Measurements from ENCODE around the gene GRM1.

GRM1 gene

DNA sequence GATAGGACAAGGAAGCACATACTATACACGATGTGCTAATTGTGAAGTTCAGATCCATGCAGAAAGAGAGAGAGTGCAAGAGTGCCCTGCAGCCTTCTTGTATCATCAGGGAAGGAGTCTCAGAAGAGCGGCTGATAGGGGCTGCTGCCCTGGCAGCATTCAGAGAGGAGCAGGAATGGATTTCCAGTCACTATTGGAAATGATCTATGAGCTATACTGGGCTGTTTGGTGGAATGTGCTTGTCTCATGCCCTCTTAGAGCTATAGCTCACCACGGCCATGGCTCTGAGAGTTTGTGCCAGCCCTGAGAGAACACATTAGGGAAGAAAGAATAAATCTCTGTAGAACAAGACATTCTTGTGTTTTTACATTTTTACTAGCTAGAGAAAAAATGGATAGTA is 302.2 kb downstream of the GRM1 start:
- DNase-seq (ENCODE audit: low spot score): no peak

DNA sequence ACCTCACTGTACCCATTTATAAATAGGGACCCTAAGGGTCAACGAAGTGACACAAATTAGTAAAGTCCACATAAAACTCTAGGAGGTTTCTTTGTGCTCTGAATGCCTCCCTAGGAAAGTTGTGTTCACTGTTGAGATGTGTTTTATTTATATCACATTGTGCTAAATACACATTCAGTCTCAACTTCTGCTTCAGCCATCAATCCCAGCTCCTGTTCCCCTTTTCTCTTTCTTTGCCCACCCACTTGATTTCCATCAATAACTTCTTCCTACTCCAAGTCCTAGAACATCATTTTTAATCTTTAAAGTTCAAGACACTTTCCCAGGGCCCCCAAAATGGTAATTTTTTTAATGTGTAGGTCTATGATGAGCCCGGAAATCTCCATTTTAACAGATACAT is 306.5 kb downstream of the GRM1 start:
- DNase-seq (ENCODE audit: low spot score): no peak

- DNase-seq (ENCODE audit: low spot score): no peak
Measured at GRCh38 chr6:146336191-146336590, 307.3 kb downstream of the GRM1 start.

DNA sequence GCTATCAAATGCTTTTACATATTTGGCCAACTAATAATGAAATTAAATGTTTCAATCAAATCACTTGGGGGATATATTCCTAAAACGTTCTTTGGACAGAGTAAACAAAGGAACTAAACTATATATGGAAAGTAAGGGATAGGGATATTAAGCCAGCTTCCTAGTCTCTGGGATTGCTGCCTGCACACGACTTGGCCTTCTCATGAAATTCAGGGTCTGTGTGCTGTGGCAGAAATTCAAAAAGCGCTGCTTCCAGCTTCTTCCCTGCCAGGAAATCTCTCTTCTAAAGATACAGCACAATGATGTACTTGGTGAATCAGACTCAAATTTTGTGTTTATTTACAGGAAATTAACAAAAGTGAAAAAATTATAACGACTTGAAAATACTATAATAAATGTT is 308.5 kb downstream of the GRM1 start:
- DNase-seq (ENCODE audit: low spot score): no peak

DNA sequence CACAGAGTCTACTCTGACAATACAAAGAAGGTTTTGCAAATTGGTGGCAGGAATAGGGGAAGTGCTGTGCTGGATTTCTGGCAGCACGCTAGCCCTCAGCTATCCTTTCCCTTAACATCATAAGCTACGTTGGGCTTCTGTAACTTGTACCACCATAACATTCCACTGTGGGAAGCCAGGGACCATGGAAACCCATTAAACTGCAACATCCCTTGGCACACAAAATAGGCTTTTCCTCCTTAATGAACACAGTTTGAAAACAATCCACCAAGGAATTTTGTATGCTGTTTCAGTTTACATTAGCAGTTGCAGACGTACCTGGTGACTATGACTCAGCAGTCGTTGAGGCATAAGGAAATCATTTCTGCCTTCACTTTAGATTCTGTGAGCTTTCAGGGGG is 310.9 kb downstream of the GRM1 start:
- DNase-seq (ENCODE audit: low spot score): no peak

DNA sequence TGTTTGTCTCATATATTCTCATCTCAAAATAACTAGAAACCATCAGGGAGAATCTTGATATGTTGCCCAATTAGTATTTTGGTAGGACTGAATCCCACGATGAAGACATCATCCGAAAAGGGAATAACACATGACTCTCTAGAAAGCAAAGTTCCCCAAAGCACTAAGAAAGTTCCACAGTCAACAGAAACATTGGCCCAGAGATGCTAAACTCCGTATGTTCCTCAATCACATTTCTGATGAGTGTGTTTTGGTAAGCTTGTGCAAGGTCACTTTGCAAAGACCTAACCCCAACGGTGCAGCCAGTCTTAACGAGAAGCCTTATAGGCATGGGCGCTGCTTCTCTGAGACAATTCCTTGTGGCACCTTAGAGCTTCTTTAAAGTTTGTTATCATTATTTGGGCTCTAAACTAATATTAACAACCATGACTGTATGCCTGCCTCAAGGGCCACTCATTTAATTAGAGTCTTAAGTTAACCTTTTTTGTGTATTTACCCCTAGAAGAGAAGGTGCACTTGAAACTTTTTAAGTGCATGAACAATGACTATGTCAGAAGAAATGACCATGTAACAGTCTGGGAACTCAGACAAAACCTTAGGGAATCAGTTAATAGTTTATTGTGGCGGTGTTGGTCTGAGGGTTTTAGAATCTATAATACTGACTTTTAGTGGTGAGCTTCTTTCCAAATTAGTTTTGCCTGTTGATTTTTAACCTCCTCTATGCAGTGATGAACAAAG is 312.8 kb downstream of the GRM1 start:
- DNase-seq (ENCODE audit: low spot score): no peak

DNA sequence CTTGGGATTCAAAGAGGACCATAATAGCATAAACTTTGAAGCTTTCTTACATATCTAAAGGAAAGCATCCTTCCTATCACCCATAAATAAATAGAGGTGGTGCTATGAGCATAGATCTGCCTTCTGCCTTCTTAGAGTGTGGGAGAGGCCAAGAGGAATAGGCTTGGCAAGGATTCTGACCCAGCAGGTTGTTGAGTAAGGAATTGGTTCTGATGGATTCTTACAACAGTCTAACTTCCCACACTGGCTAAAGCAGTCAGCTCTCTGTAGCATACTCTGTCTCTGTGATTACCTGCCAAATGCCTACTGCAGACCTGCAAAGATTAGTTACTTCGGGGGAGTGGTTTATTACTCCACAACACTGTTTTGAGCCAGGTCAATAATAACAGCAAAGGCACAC is 316.7 kb downstream of the GRM1 start:
- no peak for DNase-seq (ENCODE audit: low spot score)

DNA sequence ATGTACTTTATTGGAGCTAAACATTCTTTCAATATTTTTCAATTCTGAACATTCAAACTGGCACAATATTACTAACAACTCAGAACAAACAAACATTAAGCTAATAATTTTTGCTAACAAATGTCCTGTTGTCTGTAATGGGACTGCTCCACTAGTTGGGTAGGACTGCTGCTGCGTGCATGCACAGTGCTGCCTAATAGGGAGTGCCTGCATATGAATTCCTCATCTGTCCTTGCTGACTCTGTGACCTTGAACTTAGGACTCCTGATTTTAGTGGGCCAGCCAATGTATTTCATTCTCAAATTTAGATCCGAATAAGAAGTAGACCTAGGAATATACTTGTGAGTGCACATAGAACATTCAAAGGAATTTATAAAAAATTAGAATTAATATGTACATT is 318.2 kb downstream of the GRM1 start:
- DNase-seq (ENCODE audit: low spot score): no peak

DNA sequence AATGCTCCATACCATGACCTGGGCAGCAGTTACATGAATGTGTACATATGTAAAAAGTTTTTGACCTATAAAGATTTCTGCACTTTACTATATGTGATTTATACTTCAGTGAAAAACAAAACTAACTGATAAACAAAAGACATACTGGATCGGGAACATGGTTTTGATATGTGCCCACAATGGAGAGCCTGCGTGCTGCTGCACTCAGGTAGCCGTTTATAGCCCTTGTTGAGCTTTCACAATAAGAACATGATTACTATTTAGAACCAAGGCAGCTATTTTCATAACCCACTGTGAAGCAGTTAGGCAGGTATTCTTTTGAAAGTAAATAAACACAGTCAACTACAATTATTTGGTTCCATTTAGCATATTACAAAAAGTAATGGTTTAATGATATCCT is 318.8 kb downstream of the GRM1 start:
- DNase-seq (ENCODE audit: low spot score): no peak

GRCh38 chr6:146351018-146351417 is 322.2 kb downstream of the GRM1 start:
- DNase-seq (ENCODE audit: low spot score): no peak

DNA sequence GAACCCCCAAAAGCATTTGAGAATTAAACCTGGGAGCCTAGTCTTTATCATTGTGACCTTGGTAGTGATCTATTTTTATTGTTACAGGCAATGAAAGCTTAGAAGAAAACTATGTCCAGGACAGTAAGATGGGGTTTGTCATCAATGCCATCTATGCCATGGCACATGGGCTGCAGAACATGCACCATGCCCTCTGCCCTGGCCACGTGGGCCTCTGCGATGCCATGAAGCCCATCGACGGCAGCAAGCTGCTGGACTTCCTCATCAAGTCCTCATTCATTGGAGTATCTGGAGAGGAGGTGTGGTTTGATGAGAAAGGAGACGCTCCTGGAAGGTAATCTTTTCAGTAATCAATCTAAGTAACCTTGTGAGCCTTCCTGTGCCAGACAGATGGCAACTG is 323.3 kb downstream of the GRM1 start:
- no peak for DNase-seq (ENCODE audit: low spot score)

DNA sequence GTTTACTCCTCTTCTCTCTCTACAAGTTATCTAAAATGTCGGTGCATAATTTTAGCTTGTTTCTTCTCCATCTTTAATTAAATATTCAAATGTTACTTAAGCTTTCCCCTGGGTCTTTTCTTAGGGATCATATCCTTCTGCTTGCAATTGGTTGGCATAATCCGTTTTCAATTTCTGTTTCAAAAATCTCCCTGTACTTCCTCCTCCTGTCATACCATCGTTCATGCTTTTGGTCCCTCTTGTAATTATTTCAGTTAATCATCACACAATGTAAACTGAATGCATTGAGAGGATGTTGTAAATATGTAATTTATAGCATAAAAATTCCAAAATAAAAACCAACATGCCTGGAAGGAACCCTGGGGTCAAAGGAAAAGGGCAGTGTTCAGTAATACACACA is 325.6 kb downstream of the GRM1 start:
- no peak for DNase-seq (ENCODE audit: low spot score)

DNA sequence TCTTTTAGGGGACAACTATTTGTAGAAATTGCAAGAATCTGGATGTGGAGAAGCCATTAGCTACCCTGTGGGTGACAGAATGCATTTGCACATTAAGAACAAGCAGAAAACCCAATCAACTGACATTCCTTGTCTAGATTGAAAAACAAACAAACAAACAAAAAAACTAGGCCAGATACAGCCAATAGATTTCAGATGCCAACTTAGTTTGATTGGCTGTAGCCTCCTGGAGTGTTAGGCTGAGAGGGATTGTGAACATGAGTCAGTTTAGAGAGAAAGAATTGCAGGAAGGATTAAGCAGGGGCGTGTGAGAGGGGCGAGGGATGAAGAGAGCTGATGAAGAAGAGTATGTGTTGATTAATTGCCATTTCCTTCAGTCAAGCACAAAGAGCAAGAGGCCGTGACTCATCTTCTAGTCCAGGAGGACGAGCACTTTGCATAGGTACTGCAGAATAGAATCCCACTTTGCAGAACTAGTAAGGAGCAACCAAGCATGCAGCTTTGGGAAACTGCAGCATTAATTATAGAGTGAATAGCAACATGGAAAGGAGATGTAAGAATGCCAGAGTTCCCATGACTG is 326.7 kb downstream of the GRM1 start:
- DNase-seq (ENCODE audit: low spot score): no peak

DNA sequence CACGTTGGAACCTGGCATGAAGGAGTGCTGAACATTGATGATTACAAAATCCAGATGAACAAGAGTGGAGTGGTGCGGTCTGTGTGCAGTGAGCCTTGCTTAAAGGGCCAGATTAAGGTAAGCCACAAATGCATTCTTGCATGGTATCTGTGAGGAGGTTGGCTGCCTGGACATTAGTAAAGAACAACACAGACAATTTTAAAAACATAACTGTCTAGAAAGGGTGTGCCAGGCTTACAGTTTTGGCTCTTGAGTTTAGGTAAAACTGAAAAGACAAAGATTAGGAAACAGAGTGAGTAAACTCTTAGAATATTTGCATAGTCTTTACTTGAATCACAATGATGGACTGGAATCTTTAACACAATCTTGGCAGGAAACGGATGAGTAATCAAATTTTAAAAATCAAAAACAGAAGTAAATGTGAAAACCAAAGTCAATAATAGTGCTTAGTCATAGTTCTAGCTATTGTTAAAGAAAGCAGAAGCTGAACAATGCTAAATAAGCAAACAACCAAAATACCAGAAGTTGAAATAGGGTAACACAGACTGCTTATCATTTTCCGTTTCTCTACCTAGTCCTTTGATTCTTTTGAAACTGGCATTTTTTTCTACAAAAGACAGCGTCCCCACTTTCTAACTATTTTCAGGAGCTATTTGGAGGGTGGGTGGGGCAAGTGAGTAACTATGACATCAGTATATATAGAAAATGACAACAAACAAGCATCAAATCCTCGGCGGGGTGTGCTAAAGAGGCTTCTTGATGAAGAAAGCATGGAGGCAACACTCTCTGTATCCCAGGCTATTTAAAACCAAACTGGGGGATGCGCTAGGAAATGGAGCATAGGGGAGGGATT is 328.9 kb downstream of the GRM1 start:
- no peak for DNase-seq (ENCODE audit: low spot score)

DNA sequence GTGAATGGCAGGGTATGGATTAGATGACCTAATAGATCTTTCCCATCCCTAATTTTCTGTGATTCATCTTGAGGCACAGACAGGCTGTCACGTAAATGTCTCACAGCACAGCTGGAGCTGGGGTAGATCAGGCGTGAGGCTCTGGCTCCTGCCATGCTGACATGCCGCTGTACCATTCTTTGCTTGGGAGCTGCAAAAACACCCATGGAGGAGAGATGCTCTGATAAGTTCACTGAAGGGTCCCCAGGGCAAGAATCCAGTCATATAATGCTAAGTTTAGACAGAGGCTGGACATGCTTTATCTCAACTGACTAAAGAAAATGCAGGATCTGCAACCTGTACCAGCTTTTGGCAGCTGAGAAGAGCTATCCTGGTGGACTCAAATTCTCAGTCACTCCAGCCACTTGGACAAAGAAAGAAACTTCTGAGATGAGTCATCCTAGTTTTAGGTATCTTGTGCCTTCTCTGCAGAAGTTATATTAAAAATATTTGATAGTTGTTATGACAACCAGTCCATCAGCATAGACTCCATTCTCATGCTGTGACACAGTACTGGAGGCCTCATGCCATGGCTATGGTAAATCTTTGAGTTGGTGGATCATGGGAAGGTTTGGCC is 329.7 kb downstream of the GRM1 start:
- DNase-seq (ENCODE audit: low spot score): no peak

DNA sequence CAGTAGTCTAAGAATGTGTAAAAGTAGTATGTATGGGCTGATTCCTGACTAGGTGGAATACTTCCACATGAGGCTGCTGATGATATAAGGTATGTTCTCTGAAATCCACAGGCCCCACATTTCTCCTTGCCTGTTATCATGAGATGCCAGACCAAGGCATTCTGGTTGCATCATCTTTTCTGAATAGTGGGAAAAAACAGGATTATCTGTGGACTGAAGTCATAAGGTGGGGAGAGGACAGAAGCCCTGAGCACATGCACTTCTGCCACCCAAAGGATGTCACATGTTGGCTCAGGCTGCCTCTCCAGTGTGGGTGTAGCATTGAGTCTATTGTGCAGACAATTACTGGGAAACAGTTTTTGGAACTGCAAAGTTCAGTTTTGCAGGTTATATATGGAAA is 330.3 kb downstream of the GRM1 start:
- no peak for DNase-seq (ENCODE audit: low spot score)

- no peak for DNase-seq (ENCODE audit: low spot score)
Measured at GRCh38 chr6:146361128-146361924, 332.5 kb downstream of the GRM1 start.

- no peak for DNase-seq (ENCODE audit: low spot score)
Measured at GRCh38 chr6:146363838-146364607, 335.2 kb downstream of the GRM1 start.

DNA sequence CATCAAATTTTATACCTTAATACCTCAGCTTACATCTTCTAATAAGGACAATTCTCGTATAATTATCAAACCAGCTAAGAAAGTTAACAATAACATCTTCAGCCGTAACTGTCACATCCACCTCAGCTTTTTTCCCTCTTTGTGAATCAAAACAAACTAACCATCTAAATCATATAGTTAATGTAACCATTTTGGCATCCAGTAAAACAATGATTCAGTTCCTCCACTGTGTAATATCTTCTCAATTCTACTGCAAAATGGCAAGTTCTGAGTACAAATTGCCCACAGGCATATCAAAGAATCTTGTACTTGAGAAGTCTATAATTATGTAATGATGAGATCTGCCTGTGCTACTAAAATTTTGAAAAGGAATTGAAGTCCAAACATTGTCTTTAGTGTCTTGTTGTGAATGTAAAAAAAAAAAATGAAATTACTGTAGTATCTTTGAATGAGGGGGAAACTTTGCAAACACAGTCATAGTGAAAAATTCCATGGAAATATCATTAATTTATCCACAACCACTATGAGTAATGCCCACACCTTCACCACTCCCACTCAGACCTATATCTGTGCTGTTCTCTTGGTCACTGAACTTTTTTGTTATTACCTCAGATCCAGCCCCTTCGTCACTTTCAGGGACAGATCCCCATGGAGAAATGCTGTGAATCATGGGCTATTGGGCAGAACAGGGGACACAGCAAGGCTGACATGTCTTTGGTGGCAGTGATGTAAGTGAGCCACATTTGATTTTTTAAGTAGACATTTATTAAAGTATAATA is 336.1 kb downstream of the GRM1 start:
- no peak for DNase-seq (ENCODE audit: low spot score)

DNA sequence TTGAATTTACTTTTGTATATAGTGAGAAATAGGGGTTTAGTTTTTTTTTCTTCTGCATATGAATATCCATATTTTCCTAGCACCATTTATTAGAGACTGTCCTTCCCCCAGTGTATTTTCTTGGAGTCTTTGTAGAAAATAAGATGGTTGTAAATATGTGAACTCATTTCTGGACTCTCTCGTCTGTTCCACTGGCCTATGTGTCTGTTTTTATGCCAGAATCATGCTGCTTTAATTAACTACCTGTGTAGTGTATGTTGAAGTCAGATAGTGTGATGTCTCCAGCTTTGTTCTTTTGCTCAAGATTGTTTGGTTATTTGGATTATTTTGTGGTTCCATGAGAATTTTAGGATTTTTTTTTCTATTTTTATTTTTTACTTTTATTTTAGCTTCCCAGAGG is 338.2 kb downstream of the GRM1 start:
- DNase-seq (ENCODE audit: low spot score): no peak
